Activated effector memory CD4-positive, alpha-beta T cell treated with anti-CD3 and anti-CD28 coated beads, Interleukin-2, amount 50 U/mL, for 16 hours (primary cell): ENCODE data around the gene CHORDC1.
"Not testable (repeated sequence)": the region's sequence is repeated elsewhere in the genome, so short reads cannot be mapped to it uniquely, and the experiment has no call there.

Source experiments
- DNase-seq: peaks from one replicate; pipeline ENCODE4 v3.0.0-alpha.2; 2020

Gene CHORDC1

DNA sequence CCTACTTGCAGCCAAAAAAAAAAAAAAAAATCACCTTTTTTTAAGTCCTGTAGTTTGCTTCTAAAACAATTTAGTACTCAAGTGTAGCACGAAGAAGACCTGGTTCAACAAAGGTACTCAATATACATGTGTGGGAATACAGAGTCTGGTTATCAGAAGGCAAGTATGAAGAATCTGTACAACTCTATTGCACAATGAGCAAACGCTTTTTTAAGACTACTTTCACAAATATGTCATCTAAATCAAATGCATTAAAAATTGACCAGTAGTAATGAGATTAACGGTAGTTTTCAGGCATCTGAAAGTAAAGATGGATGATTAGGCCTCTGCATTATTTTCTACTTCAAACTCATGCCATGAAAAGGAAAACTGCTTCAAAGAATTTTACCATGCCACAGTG lies 9.5 kb downstream of the CHORDC1 start:
- DNase-seq = no peak

DNA sequence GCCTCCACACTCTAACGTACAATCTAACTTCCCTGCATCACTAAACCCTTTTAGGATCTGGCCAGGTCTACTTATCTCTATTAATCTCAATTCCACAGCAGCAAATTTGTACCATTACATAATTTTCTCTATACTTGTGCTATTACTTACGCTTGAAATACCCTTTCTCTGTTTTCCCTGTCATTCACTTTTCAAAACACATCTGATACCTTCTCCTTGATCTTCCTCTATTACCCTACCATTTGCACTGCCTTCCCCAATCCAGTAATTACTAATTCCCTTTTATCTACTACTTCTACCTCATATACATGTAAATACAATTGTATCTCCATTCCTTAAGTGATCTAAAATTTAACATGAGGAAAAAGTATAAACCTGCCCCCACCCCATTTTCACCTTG lies 14.0 kb downstream of the CHORDC1 start:
- no peak for DNase-seq

DNA sequence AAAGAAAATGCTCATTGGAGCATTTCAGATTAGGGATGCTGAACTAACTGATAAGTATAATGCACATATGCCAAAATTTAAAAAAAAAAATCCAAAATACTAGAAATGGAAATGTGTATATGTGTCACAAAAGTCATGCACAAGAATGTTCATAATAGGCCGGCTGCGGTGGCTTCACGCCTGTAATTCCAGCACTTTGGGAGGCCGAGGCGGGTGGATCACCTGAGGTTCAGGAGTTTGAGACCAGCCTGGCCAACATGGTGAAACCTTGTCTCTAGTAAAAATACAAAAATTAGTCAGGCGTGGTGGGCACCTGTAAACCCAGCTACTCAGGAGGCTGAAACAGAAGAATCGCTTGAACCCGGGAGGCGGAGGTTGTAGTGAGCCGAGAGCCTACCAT lies 14.9 kb downstream of the CHORDC1 start:
- not testable (repeated sequence) for DNase-seq

DNA sequence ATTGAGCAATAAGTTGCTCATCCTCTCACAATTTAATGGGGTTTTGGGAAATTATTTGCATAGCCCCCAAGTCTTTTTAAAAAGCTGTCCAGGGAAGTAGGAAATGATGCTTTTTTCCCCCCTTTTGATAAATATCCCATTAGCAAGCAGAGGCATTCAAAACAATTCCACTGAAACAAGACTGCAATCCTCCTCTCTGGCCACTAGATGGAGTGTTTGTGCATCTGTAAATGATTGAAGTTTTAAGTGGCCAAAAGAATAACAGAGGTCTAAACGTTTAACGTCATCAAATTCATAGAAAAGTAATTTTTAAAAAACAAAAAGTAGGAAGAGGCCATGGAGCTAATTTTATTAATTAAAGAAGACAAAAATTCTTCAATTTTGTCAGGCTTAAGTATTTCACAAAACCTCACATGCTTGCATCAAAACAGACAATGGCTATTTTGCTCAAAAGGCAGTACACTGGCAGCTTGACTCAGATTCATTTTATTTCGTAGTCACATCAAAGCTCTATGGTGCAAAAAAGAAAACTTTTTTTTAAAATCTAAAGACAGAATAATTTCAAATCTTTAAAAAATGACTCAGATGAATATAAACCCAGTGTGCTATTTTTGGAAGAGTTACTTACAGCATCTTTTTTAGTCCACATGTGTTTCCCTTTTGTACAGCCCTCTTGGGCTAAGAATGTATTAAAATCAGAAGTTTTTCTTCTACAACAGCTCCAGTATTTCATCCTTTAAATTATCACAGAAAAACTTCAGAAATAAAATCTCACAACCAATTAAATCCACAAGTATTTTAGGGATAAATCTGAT lies 17.8 kb downstream of the CHORDC1 start:
- DNase-seq = no peak

DNA sequence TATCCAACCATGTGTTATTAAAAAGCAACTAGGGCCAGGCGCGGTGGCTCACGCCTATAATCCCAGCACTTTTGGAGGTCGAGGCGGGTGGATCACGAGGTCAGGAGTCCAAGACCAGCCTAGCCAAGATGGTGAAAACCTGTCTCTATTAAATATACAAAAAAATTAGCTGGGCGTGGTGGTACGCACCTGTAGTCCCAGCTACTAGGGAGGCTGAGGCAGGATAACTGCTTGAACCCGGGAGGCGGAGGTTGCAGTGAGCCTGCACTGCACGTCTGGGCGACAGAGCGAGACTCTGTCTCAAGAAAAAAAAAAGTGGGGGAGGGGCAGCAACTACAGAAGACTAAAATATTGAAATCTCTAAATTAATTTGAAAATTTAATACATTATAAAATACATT lies 18.4 kb downstream of the CHORDC1 start:
- no peak for DNase-seq

DNA sequence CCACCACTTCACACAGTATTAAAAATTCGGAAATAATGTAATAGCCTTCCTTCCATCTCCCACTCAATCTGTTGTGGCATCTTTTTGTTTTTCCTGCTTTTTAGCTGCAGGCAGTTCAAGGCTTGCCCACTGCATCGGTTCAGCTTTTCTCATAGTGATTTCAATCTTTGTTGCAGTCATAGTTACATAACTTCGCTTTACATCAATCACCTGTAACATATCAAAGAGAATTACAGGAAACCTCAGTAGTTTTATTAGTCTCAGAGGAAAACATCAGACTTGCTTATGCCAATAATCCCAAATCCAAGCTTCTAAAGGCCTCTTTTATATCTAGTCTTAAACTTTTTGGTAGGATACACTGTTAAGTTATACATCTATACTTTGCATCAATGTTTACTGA lies 20.5 kb downstream of the CHORDC1 start:
- no peak for DNase-seq

DNA sequence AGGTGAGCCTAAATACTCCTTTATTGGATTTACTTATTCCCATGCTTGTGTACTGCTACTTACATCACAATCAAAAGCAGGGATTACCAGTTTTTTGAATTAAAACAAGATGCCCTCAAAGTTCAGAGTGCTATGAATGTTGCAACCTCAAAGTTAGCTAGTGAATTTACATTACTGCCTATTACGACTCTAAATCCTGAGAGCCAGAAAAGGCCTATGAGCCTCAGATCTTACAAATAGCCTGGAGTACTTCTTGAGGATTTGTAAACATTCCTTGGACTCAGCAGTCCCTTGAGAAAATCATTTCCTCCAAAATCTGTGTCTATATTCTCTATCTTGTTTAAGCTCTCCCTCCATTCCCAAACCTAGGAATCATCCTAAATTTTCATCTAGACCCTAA lies 25.5 kb downstream of the CHORDC1 start:
- no peak for DNase-seq

DNA sequence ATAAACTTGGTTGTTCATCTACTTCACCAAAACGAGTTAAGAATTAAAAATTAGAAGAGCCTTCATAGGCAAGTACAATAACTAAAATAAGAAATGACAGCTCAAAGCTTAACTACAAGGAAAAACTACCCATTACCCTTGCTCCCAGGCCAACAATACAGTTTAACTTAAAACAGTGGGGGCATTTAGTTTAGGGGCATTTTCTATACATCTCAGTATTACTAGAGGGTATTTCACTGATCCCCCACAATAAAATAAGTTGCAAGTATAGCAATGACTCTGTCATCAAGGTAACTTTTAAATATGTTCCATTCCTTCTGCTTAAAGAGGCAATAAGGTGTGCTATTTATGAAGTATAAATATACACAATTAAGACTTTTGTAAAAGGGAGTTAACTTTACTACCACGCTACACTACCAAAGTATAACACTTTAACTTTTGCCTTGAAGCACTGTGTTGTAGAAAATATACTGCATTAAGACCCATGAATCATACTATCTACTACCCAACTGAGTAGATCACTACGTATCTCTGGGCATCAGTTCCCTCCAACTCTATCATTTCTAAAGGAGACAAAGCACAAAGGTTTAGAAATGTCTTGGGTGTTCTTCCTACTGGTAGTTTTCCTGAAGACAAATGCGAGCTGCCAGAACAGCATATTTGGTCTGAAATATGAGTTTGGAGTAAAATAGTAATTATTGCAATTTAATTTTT lies 29.8 kb downstream of the CHORDC1 start:
- DNase-seq = no peak

DNA sequence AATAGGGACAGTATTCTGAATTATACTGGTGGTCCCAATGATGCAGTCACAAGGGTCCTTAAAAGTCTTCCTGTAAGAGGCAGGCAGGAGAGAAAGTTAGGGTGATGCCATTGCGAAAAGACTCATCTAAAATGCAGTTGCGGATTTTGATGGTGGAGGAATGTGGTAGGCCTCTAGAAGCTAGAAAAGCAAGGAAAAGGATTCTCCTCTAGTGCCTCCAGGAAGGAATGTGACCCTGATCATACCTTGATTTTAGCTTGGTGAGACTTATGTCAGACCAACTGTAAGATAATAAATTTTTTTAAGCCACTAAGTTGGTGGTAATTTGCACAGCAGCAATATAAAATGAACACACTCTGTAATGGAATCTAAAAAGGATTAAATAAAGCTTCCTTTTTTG lies 33.8 kb downstream of the CHORDC1 start:
- DNase-seq = no peak

DNA sequence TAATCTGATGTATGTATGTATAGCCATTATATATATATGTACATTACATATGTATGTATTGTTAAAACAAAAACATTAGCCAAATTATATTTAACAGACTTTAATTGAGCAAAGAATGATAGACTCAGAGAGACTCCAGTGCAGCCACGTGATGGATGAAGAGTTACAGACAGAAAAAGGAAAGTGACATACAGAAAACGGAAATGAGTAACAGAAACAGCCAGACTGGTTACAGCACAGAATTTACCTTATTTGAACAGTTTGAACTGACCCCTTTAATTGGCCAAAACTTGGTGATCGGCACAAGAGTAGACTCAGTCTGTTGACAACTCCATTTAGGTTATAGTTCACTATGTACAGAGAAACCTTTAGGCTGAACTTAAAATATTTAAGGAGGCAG lies 35.0 kb downstream of the CHORDC1 start:
- no peak for DNase-seq

DNA sequence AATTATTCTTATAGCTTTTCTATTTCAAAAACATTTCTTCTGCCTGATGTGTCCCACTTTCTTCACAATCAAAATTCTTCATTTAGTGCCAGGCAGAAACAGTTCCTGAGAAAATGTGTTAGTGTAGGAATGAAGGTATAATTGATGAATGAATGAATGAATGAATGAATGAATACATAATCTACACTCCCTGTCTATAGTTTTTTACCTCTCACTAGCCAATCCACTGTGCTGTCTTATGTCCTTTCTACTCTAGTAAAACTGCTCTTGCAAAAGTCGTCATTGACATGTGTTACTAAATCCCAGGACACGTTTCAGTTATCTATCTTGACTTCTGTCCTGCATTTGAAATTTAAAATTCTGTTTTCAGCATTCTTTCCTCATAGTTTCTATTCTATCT lies 42.9 kb downstream of the CHORDC1 start:
- DNase-seq = no peak

DNA sequence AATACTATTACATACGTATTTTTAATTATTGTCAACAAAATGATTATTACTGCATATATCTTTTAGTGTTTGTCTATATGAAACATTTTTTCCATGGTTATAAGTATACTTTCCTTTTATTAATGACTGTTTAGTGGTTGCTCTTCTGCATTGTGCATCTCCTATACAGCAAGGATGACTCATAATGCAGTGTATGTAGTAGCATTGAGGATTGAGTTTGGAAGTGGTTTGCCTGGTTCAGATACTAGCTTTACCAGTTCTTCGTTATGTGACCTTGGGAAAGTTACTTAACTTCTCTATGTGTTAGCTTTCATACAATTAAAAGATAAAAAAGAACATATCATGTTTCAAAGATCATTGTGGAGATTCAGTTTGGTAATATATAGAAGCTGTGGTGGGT lies 44.1 kb downstream of the CHORDC1 start:
- DNase-seq = no peak

DNA sequence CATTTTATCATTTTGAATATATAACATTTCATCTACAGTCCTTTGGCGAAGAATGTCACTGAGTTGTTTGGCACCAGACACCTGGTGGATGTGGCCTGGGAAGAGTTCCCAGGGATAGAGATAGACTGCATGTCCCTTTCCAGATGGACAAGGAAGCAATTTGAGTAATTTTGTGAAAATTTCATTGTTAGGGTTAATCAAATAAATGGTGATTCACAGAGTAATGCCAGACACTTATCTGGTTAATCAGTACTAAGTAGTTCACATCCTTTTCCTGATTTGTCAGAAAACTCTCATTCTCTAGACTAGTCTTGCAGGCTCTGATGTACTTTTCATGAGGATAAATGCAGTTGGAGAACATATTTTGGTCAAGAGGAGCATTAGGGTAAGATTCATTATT lies 46.8 kb downstream of the CHORDC1 start:
- DNase-seq = no peak

DNA sequence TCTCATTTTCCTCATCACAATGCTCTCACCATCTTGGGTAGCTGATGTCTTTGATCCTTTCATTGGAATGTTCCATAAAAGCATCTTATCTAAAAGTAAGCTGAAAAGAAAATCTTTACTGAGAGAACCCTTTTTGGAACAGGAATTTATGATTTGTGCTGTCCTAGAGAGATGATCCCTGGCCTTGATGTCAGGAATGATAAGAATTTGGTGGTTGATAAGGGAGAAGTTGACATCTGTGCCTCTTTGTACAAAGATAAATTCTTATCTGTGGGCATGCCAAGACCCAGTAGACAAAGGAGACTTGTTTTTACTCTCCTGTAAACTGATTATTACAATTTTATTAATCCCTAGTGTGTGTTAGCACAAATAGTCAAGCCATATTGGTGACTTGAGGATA lies 51.5 kb downstream of the CHORDC1 start:
- DNase-seq = no peak

DNA sequence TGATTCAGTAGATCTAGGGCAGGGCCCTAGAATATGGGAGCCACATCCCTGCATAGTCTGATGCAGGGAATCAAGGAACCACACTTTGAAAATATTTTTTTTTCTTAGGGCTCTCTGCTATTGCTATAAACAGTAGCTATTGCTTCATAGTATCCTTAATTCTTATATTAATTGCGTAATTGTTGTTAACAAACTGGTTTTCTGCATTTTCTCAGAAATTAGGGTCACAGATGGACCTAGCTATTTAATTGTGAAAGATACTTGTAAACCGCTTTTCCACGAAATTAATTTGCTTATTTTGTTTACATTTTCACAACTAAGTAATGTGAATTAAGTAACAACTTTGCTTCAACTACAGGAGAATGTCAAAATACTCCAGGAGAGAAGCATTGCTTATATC lies 54.3 kb downstream of the CHORDC1 start:
- no peak for DNase-seq

DNA sequence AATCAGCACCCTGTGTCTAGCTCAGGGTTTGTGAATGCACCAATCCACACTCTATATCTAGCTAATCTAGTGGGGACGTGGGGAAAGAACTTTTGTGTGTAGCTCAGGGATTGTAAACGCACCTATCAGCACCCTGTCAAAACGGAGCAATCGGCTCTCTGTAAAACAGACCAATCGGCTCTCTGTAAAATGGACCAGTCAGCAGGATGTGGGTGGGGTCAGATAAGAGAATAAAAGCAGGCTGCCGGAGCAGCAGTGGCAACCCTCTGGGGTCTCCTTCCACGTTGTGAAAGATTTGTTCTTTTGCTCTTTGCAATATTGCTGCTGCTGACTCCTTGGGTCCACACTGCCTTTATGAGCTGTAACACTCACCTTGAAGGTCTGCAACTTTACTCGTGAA lies 55.1 kb downstream of the CHORDC1 start:
- not testable (repeated sequence) for DNase-seq

DNA sequence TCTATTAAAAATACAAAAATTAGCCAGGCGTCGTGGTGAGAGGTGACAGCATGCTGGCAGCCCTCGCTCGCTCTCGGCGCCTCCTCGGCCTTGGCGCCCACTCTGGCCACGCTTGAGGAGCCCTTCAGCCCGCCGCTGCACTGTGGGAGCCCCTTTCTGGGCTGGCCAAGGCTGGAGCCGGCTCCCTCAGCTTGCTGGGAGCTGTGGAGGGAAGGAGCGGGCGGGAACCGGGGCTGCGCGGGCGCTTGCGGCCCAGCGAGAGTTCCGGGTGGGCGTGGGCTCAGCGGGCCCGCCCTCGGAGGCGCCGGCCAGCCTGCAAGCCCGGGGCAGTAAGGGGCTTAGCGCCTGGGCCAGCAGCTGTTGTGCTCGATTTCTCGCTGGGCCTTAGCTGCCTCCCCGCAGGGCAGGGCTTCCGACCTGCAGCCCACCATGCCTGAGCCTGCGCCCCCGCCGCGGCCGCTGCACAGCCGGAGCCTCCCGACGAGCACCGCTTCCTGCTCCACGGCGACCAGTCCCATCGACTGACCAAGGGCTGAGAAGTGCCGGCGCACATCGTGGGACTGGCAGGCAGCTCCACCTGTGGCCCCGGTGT lies 55.8 kb downstream of the CHORDC1 start:
- not testable (repeated sequence) for DNase-seq
